Stomach (tissue), 4 donors: ENCODE data around the gene ULBP1.

ENCODE experiments used
- EP300 ChIP-seq: sonication (generic); formaldehyde crosslinking; IDR thresholded peaks from one replicate; pipeline ENCODE4 v1.6.1; 2017; ENCODE audit warnings: antibody characterized with exemption
- POLR2A ChIP-seq, 4 donors: fragments of 450-650 bp; IDR thresholded peaks; one replicate each; pipeline ENCODE4 v1.6.1; 2016; ENCODE audit warnings: antibody characterized with exemption in 4 of 4, control low read depth in 2 of 4, mild to moderate bottlenecking in 1 of 4, moderate library complexity in 1 of 4
- POLR2AphosphoS5 ChIP-seq, 3 donors: sonication (generic); formaldehyde crosslinking; IDR thresholded peaks; one replicate each; pipeline ENCODE4 v1.6.1; 2016; ENCODE audit warnings: antibody characterized with exemption in 3 of 3
- TF ChIP-seq, protein P1 (sequence below), 7 experiments: fragments of 450-650 bp in 4 of 7; fragments of 200-600 bp in 3 of 7; sonication (generic) in 3 of 7; IDR thresholded peaks; one replicate each; pipeline ENCODE4 v1.5.1; 2016 to 2019; ENCODE audit warnings: antibody characterized with exemption in 7 of 7, control low read depth in 2 of 7, mild to moderate bottlenecking in 1 of 7

DNA sequence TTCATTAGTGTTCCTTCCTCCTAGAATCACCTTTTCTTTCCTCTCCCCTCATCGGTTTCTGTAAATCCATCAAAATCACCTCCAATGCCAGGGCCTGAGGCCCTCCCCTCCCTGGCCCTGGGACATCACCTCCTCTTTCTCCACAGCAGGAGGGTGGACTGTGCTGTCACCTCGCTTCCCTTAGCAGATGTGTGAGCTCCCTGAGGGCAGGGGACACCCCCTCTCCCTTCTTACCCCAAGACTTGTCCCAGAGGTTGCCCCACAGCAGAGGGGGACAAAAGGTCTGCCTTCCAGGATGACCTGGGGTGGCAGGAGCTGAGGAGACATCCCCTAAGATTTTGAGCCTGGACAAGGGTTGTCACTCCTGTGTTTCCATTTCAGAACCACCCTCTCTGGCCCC is 5.9 kb downstream of the ULBP1 start:
- TF ChIP-seq POLR2AphosphoS5 (IDR thresholded peaks at IDR 0.05) (no peak), EP300 (no peak), POLR2A (IDR thresholded peaks at IDR 0.05) (no peak)
- TF ChIP-seq, protein P1, sequence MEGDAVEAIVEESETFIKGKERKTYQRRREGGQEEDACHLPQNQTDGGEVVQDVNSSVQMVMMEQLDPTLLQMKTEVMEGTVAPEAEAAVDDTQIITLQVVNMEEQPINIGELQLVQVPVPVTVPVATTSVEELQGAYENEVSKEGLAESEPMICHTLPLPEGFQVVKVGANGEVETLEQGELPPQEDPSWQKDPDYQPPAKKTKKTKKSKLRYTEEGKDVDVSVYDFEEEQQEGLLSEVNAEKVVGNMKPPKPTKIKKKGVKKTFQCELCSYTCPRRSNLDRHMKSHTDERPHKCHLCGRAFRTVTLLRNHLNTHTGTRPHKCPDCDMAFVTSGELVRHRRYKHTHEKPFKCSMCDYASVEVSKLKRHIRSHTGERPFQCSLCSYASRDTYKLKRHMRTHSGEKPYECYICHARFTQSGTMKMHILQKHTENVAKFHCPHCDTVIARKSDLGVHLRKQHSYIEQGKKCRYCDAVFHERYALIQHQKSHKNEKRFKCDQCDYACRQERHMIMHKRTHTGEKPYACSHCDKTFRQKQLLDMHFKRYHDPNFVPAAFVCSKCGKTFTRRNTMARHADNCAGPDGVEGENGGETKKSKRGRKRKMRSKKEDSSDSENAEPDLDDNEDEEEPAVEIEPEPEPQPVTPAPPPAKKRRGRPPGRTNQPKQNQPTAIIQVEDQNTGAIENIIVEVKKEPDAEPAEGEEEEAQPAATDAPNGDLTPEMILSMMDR (IDR thresholded peaks at IDR 0.05): no peak
